PC-9 (cell line): ENCODE data around the gene ZNF787.

ENCODE experiments used
- EZH2 ChIP-seq: fragments of 200-600 bp; sonication (generic); IDR thresholded peaks from 2 replicates; pipeline ENCODE4 v1.8.0; 2017; ENCODE audit warnings: antibody characterized with exemption, low read depth
- TF ChIP-seq, protein P1 (sequence below): fragments of 200-600 bp; sonication (generic); conservative IDR thresholded peaks from 2 replicates; pipeline ENCODE4 v1.6.1; 2017; ENCODE audit warnings: mixed run types, antibody characterized with exemption, mild to moderate bottlenecking, moderate library complexity

- TF ChIP-seq, protein P1, sequence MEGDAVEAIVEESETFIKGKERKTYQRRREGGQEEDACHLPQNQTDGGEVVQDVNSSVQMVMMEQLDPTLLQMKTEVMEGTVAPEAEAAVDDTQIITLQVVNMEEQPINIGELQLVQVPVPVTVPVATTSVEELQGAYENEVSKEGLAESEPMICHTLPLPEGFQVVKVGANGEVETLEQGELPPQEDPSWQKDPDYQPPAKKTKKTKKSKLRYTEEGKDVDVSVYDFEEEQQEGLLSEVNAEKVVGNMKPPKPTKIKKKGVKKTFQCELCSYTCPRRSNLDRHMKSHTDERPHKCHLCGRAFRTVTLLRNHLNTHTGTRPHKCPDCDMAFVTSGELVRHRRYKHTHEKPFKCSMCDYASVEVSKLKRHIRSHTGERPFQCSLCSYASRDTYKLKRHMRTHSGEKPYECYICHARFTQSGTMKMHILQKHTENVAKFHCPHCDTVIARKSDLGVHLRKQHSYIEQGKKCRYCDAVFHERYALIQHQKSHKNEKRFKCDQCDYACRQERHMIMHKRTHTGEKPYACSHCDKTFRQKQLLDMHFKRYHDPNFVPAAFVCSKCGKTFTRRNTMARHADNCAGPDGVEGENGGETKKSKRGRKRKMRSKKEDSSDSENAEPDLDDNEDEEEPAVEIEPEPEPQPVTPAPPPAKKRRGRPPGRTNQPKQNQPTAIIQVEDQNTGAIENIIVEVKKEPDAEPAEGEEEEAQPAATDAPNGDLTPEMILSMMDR, result no peak
- no peak for TF ChIP-seq EZH2
These were observed 29.1 kb downstream of the ZNF787 start for GRCh38 chr19:56091751-56092546.
